Activated CD4-positive, alpha-beta T cell treated with anti-CD3 and anti-CD28 coated beads, Interleukin-2, amount 50 U/mL, for 4 hours (primary cell): Measurements from ENCODE around the gene CATSPERZ.
"Not testable (repeated sequence)": the region's sequence is repeated elsewhere in the genome, so short reads cannot be mapped to it uniquely, and the experiment has no call there.

Source experiments
- DNase-seq, 2 experiments: peaks; one replicate each; pipeline ENCODE4 v3.0.0-alpha.2; 2020

The CATSPERZ gene

GRCh38 chr11:64304316-64305072 is 4.3 kb downstream of the CATSPERZ start:
- peak; percentile 94 to 97 for DNase-seq

- peak; percentile 99 to 100 for DNase-seq
These were observed 5.0 kb downstream of the CATSPERZ start, which contains the start of gene ESRRA for GRCh38 chr11:64305075-64305690. TSS of gene ESRRA (plus strand) at chr11:64305524. CDS start at chr11:64307180, 1,656 bp downstream.

GRCh38 chr11:64305691-64306562 is 5.8 kb downstream of the CATSPERZ start:
- peak; percentile 64 to 72 for DNase-seq

- DNase-seq: no peak
These were observed 6.4 kb downstream of the CATSPERZ start for GRCh38 chr11:64306563-64306875.

- no peak for DNase-seq
These were observed 6.9 kb downstream of the CATSPERZ start for GRCh38 chr11:64306876-64307622.

GRCh38 chr11:64307795-64308194 is 7.6 kb downstream of the CATSPERZ start:
- not testable (repeated sequence) for DNase-seq

GRCh38 chr11:64312947-64313346 is 12.8 kb downstream of the CATSPERZ start:
- DNase-seq: no peak

- DNase-seq: no peak
These were observed 13.5 kb downstream of the CATSPERZ start for GRCh38 chr11:64313491-64314145.

GRCh38 chr11:64314146-64314804 is 14.1 kb downstream of the CATSPERZ start:
- DNase-seq: no peak

- no peak for DNase-seq
These were observed 14.8 kb downstream of the CATSPERZ start for GRCh38 chr11:64314805-64315561.

GRCh38 chr11:64315667-64316526 is 15.7 kb downstream of the CATSPERZ start:
- not testable (repeated sequence) for DNase-seq

GRCh38 chr11:64316672-64317324 is 16.6 kb downstream of the CATSPERZ start:
- DNase-seq: peak in 1 of 2 experiments; percentile 30

GRCh38 chr11:64317325-64317960 is 17.3 kb downstream of the CATSPERZ start, which contains the start of gene TRMT112:
TSS of gene TRMT112 (minus strand) at chr11:64317559. CDS start at chr11:64317526, 33 bp downstream.
- peak; percentile 92 to 96 for DNase-seq

- DNase-seq: peak; percentile 89 to 91
These were observed 18.0 kb downstream of the CATSPERZ start, which contains the start of gene PRDX5 for GRCh38 chr11:64317961-64318765. TSS of gene PRDX5 (plus strand) at chr11:64318121. CDS start at chr11:64318216, 95 bp downstream.

- DNase-seq: no peak
These were observed 18.9 kb downstream of the CATSPERZ start for GRCh38 chr11:64318766-64319761.

- no peak for DNase-seq
These were observed 20.4 kb downstream of the CATSPERZ start for GRCh38 chr11:64320556-64320955.
